GM12873 (cell line): ENCODE data around the gene COL21A1.

Experiments
- CTCF ChIP-seq: IDR thresholded peaks from 2 replicates; pipeline ENCODE4 v1.5.1; 2012; ENCODE audit warnings: low read depth, mild to moderate bottlenecking, moderate library complexity, low read length, control low read depth; ENCODE audit not compliant: insufficient read depth; ENCODE audit errors: missing control alignments

The COL21A1 gene

GRCh38 chr6:56231827-56232226 is 15.6 kb downstream of the COL21A1 start:
- TF ChIP-seq CTCF = no peak

GRCh38 chr6:56230976-56231566 is 16.3 kb downstream of the COL21A1 start:
- no peak for TF ChIP-seq CTCF

- no peak for TF ChIP-seq CTCF
Observed at GRCh38 chr6:56227071-56227879, 20.1 kb downstream of the COL21A1 start.

- TF ChIP-seq CTCF = no peak
Observed at GRCh38 chr6:56223995-56224394, 23.4 kb downstream of the COL21A1 start.

- no peak for TF ChIP-seq CTCF
Observed at GRCh38 chr6:56222499-56222898, 24.9 kb downstream of the COL21A1 start.

GRCh38 chr6:56220078-56220477 is 27.3 kb downstream of the COL21A1 start:
- no peak for TF ChIP-seq CTCF

- TF ChIP-seq CTCF = no peak
Observed at GRCh38 chr6:56214703-56215101, 32.7 kb downstream of the COL21A1 start.
